Endodermal cell (in vitro differentiated cells): ENCODE results near the gene C19orf85. TPM values are rescaled to one million over a fixed set of nuclear protein-coding genes. Genes with fewer than 3 reads are reported as not detected.
A peak's percentile ranks its signal among the peaks of the same experiment; 100 is the strongest.

Source experiments
- DNase-seq: peaks from one replicate; pipeline ENCODE4 v3.0.0-alpha.2; 2017
- H3K27ac ChIP-seq: 2 replicates; pipeline ENCODE4 v1.5.1; 2013; ENCODE audit warnings: mild to moderate bottlenecking, low read depth, low read length, moderate library complexity
- H3K27me3 ChIP-seq: 2 replicates; pipeline ENCODE4 v1.6.1; 2013; ENCODE audit warnings: mild to moderate bottlenecking, low read length, moderate library complexity; ENCODE audit not compliant: insufficient read depth, control insufficient read depth, poor library complexity, severe bottlenecking
- H3K36me3 ChIP-seq: 2 replicates; pipeline ENCODE4 v1.7.0; 2013; ENCODE audit warnings: mild to moderate bottlenecking, low read length, moderate library complexity; ENCODE audit not compliant: control insufficient read depth, insufficient read depth
- H3K4me1 ChIP-seq: one replicate; pipeline ENCODE4 v1.7.0; 2013; ENCODE audit warnings: low read length; ENCODE audit not compliant: control insufficient read depth, insufficient read depth
- H3K4me3 ChIP-seq: 2 replicates; pipeline ENCODE4 v1.5.1; 2013; ENCODE audit warnings: mild to moderate bottlenecking, low read length, moderate library complexity
- H3K9ac ChIP-seq: 2 replicates; pipeline ENCODE4 v1.6.1; 2013; ENCODE audit warnings: mild to moderate bottlenecking, low read length, moderate library complexity; ENCODE audit not compliant: poor library complexity, severe bottlenecking; ENCODE audit errors: extremely low read depth
- H3K9me3 ChIP-seq: 2 replicates; pipeline ENCODE4 v1.6.1; 2013; ENCODE audit warnings: mild to moderate bottlenecking, low read length, moderate library complexity; ENCODE audit not compliant: control insufficient read depth
- H3K27ac Mint-ChIP-seq: 2 replicates; pipeline ENCODE4 v1.8.0; 2020; ENCODE audit warnings: mixed read lengths
- H3K27me3 Mint-ChIP-seq: 2 replicates; pipeline ENCODE4 v1.8.0; 2021; ENCODE audit warnings: mild to moderate bottlenecking, mixed read lengths; ENCODE audit not compliant: insufficient read depth
- H3K36me3 Mint-ChIP-seq: 2 replicates; pipeline ENCODE4 v1.8.0; 2020; ENCODE audit warnings: low read depth, mixed read lengths
- H3K4me1 Mint-ChIP-seq: 2 replicates; pipeline ENCODE4 v1.8.0; 2020; ENCODE audit warnings: mixed read lengths
- H3K4me3 Mint-ChIP-seq: 2 replicates; pipeline ENCODE4 v1.8.0; 2020; ENCODE audit warnings: mild to moderate bottlenecking, moderate library complexity, mixed read lengths
- H3K9me3 Mint-ChIP-seq: 2 replicates; pipeline ENCODE4 v1.8.0; 2020; ENCODE audit warnings: mild to moderate bottlenecking, mixed read lengths
- CTCF ChIP-seq: fragments of 200-600 bp; sonication (generic); conservative IDR thresholded peaks from 2 replicates; pipeline ENCODE4 v1.5.0; 2021; ENCODE audit warnings: antibody characterized with exemption, mild to moderate bottlenecking
- WGBS, 2 experiments: methylation state at CpG; one replicate each; pipeline versions ENCODE4 v1.1.5 to v1.1.7; 2013; ENCODE audit warnings: missing lambda C conversion rate in 2 of 2, mixed read lengths in 1 of 2; ENCODE audit not compliant: insufficient coverage in 1 of 2, insufficient read length in 1 of 2; 5-methylcytosine and 5-hydroxymethylcytosine counted together
- total RNA-seq, 2 donors: library from RNA; stranded (reverse); fragmentation: NEBNext Ultra II Directional in 1 of 2; extraction: Animal tissue kit (Norgen Biotek cat#: 25700) in 1 of 2; gene quantifications; 2 replicates in 1 of 2; 3 replicates in 1 of 2; pipeline ENCODE4 v1.2.1, GENCODE V29; 2021

The C19orf85 gene
- total RNA-seq, 2 donors from 2014 or later = 0.62 to 2.3 TPM

- H3K9me3 Mint-ChIP-seq = no peaks in the 10 kb centered on the region
- no peak overlapping the region for H3K4me3 ChIP-seq
- no peak overlapping the region for H3K4me3 Mint-ChIP-seq
- H3K27me3 Mint-ChIP-seq = peaks cover 27% of the 10 kb centered on the region
- no peak for TF ChIP-seq CTCF
- H3K9ac ChIP-seq = no peak overlapping the region
- H3K4me1 ChIP-seq = no peaks in the 10 kb centered on the region
- H3K4me1 Mint-ChIP-seq = peaks cover 7% of the 10 kb centered on the region
- no peaks in the 10 kb centered on the region for H3K9me3 ChIP-seq
- H3K36me3 ChIP-seq = no peaks in the 10 kb centered on the region
- no peaks in the 10 kb centered on the region for H3K36me3 Mint-ChIP-seq
- 21 to 40% methylated on average over 3 to 4 of the region's 4 CpGs for WGBS, 2 experiments
- H3K27me3 ChIP-seq = no peaks in the 10 kb centered on the region
- DNase-seq = no peak
- no peak overlapping the region for H3K27ac ChIP-seq
- no peak overlapping the region for H3K27ac Mint-ChIP-seq
Measured at GRCh38 chr19:55468054-55468393, 3.5 kb upstream of the C19orf85 start.

- Histone ChIP-seq H3K4me3 (no peak overlapping the region), H3K27me3 (no peaks in the 10 kb centered on the region), H3K9me3 (no peaks in the 10 kb centered on the region), H3K27ac (no peak overlapping the region), H3K36me3 (no peaks in the 10 kb centered on the region), H3K4me1 (no peaks in the 10 kb centered on the region), H3K9ac (no peak overlapping the region)
- peak; percentile 100 for TF ChIP-seq CTCF
- 49 to 75% methylated on average over 15 to 26 of the region's 29 CpGs for WGBS, 2 experiments
- Mint-ChIP-seq H3K27ac (no peak overlapping the region), H3K4me3 (no peak overlapping the region), H3K36me3 (no peaks in the 10 kb centered on the region), H3K27me3 (peaks cover 33% of the 10 kb centered on the region), H3K4me1 (peaks cover 7% of the 10 kb centered on the region), H3K9me3 (no peaks in the 10 kb centered on the region)
- peak; percentile 90 for DNase-seq
Measured at GRCh38 chr19:55467236-55468053, 2.9 kb upstream of the C19orf85 start.

- Mint-ChIP-seq H3K27me3 (peaks cover 38% of the 10 kb centered on the region), H3K9me3 (no peaks in the 10 kb centered on the region), H3K27ac (no peak overlapping the region), H3K4me3 (no peak overlapping the region), H3K4me1 (peaks cover 7% of the 10 kb centered on the region), H3K36me3 (no peaks in the 10 kb centered on the region)
- no peak for TF ChIP-seq CTCF
- no peak overlapping the region for H3K4me3 ChIP-seq
- DNase-seq = no peak
- no peaks in the 10 kb centered on the region for H3K4me1 ChIP-seq
- H3K9me3 ChIP-seq = no peaks in the 10 kb centered on the region
- 80% methylated on average over 4 of the region's 4 CpGs for WGBS, 2 experiments
- no peak overlapping the region for H3K27ac ChIP-seq
- H3K9ac ChIP-seq = no peak overlapping the region
- no peaks in the 10 kb centered on the region for H3K36me3 ChIP-seq
- no peaks in the 10 kb centered on the region for H3K27me3 ChIP-seq
Measured at GRCh38 chr19:55466241-55466614, 1.7 kb upstream of the C19orf85 start.
